ENCODE measurements around the gene ITPA. TPM values are rescaled to one million over a fixed set of nuclear protein-coding genes. Genes with fewer than 3 reads are reported as not detected.

ITPA gene
- total RNA-seq, 1 experiment from 2014 or later: 104 TPM

DNA sequence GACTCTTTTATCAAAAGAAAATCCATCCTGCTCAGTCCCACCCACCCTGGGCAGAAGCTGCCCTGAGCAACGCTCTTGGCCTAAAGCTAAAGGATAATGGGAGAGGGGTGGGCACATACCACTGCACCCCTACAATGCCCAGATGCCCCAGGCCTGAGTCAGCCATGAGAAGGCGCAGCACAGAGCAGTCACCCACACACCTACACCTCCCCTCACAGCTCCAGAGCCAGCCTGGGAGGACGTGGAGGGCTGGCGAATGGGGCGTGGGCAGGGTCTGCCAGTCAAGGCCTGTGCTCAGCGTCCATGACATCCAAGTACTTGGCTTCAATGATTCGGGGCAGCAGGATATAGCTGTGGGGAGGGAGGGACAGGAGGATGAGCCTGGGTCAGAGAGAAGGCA is 18.2 kb downstream of the ITPA start:
- H3K27me3 Mint-ChIP-seq (ENCODE audit: low read depth): no peaks in the 10 kb centered on the region
- ChIA-PET POLR2A (interaction anchor here (1.0 kb wide), 1 partner anchor 12 kb away, joined by 3 read pairs; no protein-coding TSS in a partner anchor), CTCF (interaction anchor here (1.3 to 2.0 kb wide), 4 partner anchors 9 to 23 kb away, joined by 4 to 12 read pairs (median 4); partner anchors contain the start of gene SLC4A11)
- DNase-seq (ENCODE audit: low spot score) (no peak), ATAC-seq (peak; percentile 7; the same call in 1 of the 2 replicates)
- H3K27ac Mint-ChIP-seq: no peak overlapping the region
- TF ChIP-seq, protein P1, sequence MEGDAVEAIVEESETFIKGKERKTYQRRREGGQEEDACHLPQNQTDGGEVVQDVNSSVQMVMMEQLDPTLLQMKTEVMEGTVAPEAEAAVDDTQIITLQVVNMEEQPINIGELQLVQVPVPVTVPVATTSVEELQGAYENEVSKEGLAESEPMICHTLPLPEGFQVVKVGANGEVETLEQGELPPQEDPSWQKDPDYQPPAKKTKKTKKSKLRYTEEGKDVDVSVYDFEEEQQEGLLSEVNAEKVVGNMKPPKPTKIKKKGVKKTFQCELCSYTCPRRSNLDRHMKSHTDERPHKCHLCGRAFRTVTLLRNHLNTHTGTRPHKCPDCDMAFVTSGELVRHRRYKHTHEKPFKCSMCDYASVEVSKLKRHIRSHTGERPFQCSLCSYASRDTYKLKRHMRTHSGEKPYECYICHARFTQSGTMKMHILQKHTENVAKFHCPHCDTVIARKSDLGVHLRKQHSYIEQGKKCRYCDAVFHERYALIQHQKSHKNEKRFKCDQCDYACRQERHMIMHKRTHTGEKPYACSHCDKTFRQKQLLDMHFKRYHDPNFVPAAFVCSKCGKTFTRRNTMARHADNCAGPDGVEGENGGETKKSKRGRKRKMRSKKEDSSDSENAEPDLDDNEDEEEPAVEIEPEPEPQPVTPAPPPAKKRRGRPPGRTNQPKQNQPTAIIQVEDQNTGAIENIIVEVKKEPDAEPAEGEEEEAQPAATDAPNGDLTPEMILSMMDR (IDR thresholded peaks at IDR 0.05): no peak
- 0 out of 2 replicates have a peak, but pooled peaks have one; percentile 15 for TF ChIP-seq ZNF121 (CRISPR knock-in tag; IDR thresholded peaks at IDR 0.05)
- H3K4me1 Mint-ChIP-seq: no peaks in the 10 kb centered on the region
- peaks cover 4% of the 10 kb centered on the region for H3K36me3 Mint-ChIP-seq
- no peaks in the 10 kb centered on the region for H3K9me3 Mint-ChIP-seq
- no peak overlapping the region for H3K4me3 Mint-ChIP-seq

DNA sequence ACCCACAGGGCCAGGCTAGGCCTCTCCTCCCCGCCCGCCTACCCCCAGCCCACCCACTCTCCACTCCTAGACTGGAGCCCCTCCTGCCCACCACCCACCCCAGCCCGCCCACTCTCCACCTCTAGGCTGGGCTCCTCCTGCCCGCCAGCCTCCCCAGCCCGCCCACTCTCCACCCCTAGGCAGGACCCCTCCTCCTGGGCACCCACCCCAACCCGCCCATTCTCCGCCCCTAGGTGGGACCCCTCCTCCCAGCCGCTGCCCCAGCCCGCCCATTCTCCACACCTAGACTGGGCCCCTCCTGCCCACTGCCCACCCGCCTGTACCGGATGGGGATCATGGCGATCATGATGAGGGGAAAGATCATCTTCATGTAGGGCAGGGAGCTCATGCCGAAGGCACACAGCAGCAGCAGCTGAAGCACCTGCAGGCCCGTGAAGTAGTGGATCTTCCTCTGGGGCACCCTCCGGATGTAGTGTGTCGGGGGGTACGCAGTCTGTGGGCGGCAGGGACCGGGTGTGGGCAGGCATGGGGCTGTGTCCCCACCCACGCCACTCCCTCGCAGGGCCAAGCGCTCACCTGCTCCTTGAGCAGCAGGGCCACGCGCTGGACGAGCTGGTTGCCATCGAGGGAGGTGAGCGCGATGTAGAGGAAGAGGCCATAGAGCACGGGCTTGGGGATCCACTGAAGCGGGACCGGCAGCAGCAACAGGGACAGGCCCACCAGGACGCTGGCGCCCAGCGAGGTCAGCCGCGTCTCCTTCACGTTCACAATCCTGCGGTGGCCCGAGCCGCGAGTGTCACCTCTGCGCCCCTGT is 18.8 kb downstream of the ITPA start:
- no peaks in the 10 kb centered on the region for H3K9me3 Mint-ChIP-seq
- ATAC-seq (peak; percentile 60), DNase-seq (ENCODE audit: low spot score) (peak; percentile 24)
- no peak overlapping the region for H3K4me3 Mint-ChIP-seq
- ChIA-PET CTCF (interaction anchor here (0.6 to 2.0 kb wide), 5 partner anchors 9 to 22 kb away, joined by 3 to 12 read pairs (median 4); partner anchors contain the start of gene SLC4A11), POLR2A (interaction anchor here (1.0 kb wide), 1 partner anchor 11 kb away, joined by 3 read pairs; no protein-coding TSS in a partner anchor)
- TF ChIP-seq ETV6 (CRISPR knock-in tag; IDR thresholded peaks at IDR 0.05): no peak
- no peak for TF ChIP-seq CREM (CRISPR knock-in tag; IDR thresholded peaks at IDR 0.05)
- TF ChIP-seq, protein P2, sequence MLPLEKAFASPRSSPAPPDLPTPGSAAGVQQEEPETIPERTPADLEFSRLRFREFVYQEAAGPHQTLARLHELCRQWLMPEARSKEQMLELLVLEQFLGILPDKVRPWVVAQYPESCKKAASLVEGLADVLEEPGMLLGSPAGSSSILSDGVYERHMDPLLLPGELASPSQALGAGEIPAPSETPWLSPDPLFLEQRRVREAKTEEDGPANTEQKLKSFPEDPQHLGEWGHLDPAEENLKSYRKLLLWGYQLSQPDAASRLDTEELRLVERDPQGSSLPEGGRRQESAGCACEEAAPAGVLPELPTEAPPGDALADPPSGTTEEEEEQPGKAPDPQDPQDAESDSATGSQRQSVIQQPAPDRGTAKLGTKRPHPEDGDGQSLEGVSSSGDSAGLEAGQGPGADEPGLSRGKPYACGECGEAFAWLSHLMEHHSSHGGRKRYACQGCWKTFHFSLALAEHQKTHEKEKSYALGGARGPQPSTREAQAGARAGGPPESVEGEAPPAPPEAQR (CRISPR knock-in tag; IDR thresholded peaks at IDR 0.05): no peak
- TF ChIP-seq, protein P3, sequence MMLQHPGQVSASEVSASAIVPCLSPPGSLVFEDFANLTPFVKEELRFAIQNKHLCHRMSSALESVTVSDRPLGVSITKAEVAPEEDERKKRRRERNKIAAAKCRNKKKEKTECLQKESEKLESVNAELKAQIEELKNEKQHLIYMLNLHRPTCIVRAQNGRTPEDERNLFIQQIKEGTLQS (CRISPR knock-in tag; conservative IDR thresholded peaks at IDR 0.05): no peak
- TF ChIP-seq GABPB1 (CRISPR knock-in tag; IDR thresholded peaks at IDR 0.05): no peak
- no peak for TF ChIP-seq KAT7 (CRISPR knock-in tag; IDR thresholded peaks at IDR 0.05; ENCODE audit: borderline replicate concordance)
- TF ChIP-seq ZNF423 (CRISPR knock-in tag; IDR thresholded peaks at IDR 0.05): no peak
- no peak for TF ChIP-seq ZNF671 (CRISPR knock-in tag; IDR thresholded peaks at IDR 0.05)
- no peak for TF ChIP-seq ZBTB21 (CRISPR knock-in tag; IDR thresholded peaks at IDR 0.05; ENCODE audit: borderline replicate concordance)
- TF ChIP-seq ZNF263 (CRISPR knock-in tag; IDR thresholded peaks at IDR 0.05; ENCODE audit: low read depth): no peak
- TF ChIP-seq, protein P4, sequence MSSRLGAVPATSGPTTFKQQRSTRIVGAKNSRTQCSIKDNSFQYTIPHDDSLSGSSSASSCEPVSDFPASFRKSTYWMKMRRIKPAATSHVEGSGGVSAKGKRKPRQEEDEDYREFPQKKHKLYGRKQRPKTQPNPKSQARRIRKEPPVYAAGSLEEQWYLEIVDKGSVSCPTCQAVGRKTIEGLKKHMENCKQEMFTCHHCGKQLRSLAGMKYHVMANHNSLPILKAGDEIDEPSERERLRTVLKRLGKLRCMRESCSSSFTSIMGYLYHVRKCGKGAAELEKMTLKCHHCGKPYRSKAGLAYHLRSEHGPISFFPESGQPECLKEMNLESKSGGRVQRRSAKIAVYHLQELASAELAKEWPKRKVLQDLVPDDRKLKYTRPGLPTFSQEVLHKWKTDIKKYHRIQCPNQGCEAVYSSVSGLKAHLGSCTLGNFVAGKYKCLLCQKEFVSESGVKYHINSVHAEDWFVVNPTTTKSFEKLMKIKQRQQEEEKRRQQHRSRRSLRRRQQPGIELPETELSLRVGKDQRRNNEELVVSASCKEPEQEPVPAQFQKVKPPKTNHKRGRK (CRISPR knock-in tag; IDR thresholded peaks at IDR 0.05; ENCODE audit: borderline replicate concordance): no peak
- H3K36me3 Mint-ChIP-seq: peaks cover 4% of the 10 kb centered on the region
- no peak overlapping the region for H3K27ac Mint-ChIP-seq
- H3K27me3 Mint-ChIP-seq (ENCODE audit: low read depth): no peaks in the 10 kb centered on the region
- no peaks in the 10 kb centered on the region for H3K4me1 Mint-ChIP-seq

DNA sequence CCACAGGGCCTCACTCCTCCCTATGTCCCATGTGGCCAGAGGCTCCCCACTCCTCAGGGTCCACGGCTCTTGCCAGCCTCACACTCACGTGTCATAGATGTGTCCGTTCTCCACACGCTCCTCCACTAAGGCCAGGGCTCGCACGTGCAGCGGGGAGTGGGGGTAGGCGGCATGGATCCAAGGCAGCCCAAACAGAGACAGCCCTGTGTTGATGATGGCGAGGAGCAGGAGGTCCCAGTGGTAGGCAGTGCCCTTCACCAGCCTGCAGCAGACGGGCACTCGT is 19.4 kb downstream of the ITPA start:
- DNase-seq (ENCODE audit: low spot score) (no peak), ATAC-seq (no peak)
- Mint-ChIP-seq H3K27me3 (ENCODE audit: low read depth) (no peaks in the 10 kb centered on the region), H3K9me3 (no peaks in the 10 kb centered on the region), H3K27ac (no peak overlapping the region), H3K4me1 (no peaks in the 10 kb centered on the region), H3K4me3 (no peak overlapping the region), H3K36me3 (peaks cover 4% of the 10 kb centered on the region)
- POLR2A ChIA-PET: no interaction called here
- no peak for TF ChIP-seq ZNF423 (CRISPR knock-in tag; IDR thresholded peaks at IDR 0.05)
- TF ChIP-seq, protein P5, sequence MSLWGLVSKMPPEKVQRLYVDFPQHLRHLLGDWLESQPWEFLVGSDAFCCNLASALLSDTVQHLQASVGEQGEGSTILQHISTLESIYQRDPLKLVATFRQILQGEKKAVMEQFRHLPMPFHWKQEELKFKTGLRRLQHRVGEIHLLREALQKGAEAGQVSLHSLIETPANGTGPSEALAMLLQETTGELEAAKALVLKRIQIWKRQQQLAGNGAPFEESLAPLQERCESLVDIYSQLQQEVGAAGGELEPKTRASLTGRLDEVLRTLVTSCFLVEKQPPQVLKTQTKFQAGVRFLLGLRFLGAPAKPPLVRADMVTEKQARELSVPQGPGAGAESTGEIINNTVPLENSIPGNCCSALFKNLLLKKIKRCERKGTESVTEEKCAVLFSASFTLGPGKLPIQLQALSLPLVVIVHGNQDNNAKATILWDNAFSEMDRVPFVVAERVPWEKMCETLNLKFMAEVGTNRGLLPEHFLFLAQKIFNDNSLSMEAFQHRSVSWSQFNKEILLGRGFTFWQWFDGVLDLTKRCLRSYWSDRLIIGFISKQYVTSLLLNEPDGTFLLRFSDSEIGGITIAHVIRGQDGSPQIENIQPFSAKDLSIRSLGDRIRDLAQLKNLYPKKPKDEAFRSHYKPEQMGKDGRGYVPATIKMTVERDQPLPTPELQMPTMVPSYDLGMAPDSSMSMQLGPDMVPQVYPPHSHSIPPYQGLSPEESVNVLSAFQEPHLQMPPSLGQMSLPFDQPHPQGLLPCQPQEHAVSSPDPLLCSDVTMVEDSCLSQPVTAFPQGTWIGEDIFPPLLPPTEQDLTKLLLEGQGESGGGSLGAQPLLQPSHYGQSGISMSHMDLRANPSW (CRISPR knock-in tag; conservative IDR thresholded peaks at IDR 0.05; ENCODE audit: low read depth): no peak
- TF ChIP-seq, protein P6, sequence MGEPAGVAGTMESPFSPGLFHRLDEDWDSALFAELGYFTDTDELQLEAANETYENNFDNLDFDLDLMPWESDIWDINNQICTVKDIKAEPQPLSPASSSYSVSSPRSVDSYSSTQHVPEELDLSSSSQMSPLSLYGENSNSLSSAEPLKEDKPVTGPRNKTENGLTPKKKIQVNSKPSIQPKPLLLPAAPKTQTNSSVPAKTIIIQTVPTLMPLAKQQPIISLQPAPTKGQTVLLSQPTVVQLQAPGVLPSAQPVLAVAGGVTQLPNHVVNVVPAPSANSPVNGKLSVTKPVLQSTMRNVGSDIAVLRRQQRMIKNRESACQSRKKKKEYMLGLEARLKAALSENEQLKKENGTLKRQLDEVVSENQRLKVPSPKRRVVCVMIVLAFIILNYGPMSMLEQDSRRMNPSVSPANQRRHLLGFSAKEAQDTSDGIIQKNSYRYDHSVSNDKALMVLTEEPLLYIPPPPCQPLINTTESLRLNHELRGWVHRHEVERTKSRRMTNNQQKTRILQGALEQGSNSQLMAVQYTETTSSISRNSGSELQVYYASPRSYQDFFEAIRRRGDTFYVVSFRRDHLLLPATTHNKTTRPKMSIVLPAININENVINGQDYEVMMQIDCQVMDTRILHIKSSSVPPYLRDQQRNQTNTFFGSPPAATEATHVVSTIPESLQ (CRISPR knock-in tag; IDR thresholded peaks at IDR 0.05): no peak
- CTCF ChIA-PET: interaction anchor here (0.6 to 2.0 kb wide), 3 partner anchors 10 to 21 kb away, joined by 3 to 12 read pairs (median 4); partner anchors contain the start of gene SLC4A11
